Measurements from ENCODE around the gene AK4. TPM values are rescaled to one million over a fixed set of nuclear protein-coding genes. Genes with fewer than 3 reads are reported as not detected.

Gene AK4
- polyA plus RNA-seq, 2 of the 4 experiments (the other 2 are of a cell fraction): 10.6 to 25.9 TPM

DNA sequence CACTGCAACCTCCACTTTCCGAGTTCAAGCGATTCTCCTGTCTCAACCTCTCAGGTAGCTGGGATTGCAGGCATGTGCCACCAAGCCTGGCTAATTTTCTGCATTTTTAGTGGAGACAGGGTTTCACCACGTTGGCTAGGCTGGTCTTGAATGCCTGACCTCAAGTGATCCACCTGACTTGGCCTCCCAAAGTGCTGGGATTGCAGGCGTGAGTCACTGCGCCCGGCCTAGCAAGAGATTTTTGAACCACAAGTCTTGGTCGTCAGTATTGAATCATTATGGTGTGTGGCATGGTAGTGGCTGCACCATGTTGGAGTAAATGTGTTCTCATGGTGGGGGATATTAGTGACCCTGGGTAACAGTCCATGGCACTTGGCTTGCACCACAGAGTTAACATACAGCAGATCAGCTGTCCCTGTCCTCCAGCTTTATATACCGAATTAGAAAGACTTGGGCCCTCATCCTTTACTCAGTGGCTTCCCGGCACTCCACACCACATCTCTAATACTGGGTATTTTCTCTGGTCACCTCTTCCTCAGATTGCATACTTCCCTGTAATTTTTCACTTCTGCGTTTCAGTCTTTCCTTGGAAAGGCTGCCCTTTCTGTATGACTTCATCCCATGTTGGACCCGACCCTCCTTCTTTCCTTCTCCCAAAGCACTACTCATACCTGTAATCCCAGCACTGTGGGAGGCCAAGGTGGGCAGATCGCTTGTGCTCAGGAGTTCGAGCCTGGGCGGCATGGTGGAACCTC is 25.1 kb downstream of the AK4 start (continued):
- TF ChIP-seq, protein P1, sequence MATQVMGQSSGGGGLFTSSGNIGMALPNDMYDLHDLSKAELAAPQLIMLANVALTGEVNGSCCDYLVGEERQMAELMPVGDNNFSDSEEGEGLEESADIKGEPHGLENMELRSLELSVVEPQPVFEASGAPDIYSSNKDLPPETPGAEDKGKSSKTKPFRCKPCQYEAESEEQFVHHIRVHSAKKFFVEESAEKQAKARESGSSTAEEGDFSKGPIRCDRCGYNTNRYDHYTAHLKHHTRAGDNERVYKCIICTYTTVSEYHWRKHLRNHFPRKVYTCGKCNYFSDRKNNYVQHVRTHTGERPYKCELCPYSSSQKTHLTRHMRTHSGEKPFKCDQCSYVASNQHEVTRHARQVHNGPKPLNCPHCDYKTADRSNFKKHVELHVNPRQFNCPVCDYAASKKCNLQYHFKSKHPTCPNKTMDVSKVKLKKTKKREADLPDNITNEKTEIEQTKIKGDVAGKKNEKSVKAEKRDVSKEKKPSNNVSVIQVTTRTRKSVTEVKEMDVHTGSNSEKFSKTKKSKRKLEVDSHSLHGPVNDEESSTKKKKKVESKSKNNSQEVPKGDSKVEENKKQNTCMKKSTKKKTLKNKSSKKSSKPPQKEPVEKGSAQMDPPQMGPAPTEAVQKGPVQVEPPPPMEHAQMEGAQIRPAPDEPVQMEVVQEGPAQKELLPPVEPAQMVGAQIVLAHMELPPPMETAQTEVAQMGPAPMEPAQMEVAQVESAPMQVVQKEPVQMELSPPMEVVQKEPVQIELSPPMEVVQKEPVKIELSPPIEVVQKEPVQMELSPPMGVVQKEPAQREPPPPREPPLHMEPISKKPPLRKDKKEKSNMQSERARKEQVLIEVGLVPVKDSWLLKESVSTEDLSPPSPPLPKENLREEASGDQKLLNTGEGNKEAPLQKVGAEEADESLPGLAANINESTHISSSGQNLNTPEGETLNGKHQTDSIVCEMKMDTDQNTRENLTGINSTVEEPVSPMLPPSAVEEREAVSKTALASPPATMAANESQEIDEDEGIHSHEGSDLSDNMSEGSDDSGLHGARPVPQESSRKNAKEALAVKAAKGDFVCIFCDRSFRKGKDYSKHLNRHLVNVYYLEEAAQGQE (IDR thresholded peaks at IDR 0.05): no peak
- TF ChIP-seq MAZ (IDR thresholded peaks at IDR 0.05; ENCODE audit: borderline replicate concordance, low read depth, low read length): no peak
- TF ChIP-seq MAFK (IDR thresholded peaks at IDR 0.05; ENCODE audit: partially characterized antibody): no peak
- TF ChIP-seq HEYL (CRISPR knock-in tag; IDR thresholded peaks at IDR 0.05): no peak
- no peak for TF ChIP-seq TP53 (CRISPR knock-in tag; IDR thresholded peaks at IDR 0.05)
- TF ChIP-seq, protein P2, sequence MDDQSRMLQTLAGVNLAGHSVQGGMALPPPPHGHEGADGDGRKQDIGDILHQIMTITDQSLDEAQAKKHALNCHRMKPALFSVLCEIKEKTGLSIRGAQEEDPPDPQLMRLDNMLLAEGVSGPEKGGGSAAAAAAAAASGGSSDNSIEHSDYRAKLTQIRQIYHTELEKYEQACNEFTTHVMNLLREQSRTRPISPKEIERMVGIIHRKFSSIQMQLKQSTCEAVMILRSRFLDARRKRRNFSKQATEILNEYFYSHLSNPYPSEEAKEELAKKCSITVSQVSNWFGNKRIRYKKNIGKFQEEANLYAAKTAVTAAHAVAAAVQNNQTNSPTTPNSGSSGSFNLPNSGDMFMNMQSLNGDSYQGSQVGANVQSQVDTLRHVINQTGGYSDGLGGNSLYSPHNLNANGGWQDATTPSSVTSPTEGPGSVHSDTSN (IDR thresholded peaks at IDR 0.05): no peak
- TF ChIP-seq HOXB5 (CRISPR knock-in tag; IDR thresholded peaks at IDR 0.05): no peak
- no peak for TF ChIP-seq CHD4 (IDR thresholded peaks at IDR 0.05; ENCODE audit: borderline replicate concordance)
- no peak for TF ChIP-seq SREBF2 (IDR thresholded peaks at IDR 0.05)
- no peak for TF ChIP-seq BHLHE40 (IDR thresholded peaks at IDR 0.05; ENCODE audit: low read depth, low read length)

DNA sequence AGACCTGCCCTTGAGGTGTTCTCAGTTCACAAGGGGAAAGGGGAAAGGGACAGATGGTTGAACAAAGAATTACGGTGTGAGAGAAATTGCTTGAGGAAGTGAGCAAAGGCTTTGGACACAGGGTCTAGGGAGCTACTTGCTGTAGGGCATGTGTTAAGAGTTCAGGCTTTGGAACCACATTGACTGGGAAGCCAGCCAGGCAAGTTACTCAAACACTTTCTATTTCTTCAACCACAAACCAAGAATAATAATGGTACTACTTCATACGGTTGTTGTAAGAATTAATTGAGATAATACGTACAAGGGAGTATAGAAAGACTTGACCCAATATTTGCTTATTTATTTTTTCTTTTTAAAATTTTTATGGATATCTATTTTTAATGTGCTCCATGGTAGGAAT is 26.6 kb downstream of the AK4 start:
- H3K4me1 ChIP-seq: peaks cover 16% of the 10 kb centered on the region
- peak overlapping the region; percentile 12; the same call in 2 of the 3 replicates for H3K4me2 ChIP-seq
- no peak overlapping the region for H3K27ac ChIP-seq
- no peak for FAIRE-seq
- TF ChIP-seq, protein P3, sequence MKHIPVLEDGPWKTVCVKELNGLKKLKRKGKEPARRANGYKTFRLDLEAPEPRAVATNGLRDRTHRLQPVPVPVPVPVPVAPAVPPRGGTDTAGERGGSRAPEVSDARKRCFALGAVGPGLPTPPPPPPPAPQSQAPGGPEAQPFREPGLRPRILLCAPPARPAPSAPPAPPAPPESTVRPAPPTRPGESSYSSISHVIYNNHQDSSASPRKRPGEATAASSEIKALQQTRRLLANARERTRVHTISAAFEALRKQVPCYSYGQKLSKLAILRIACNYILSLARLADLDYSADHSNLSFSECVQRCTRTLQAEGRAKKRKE (CRISPR knock-in tag; IDR thresholded peaks at IDR 0.05; ENCODE audit: low read depth): no peak
- TF ChIP-seq, protein P4, sequence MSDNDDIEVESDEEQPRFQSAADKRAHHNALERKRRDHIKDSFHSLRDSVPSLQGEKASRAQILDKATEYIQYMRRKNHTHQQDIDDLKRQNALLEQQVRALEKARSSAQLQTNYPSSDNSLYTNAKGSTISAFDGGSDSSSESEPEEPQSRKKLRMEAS (IDR thresholded peaks at IDR 0.05): no peak
- TF ChIP-seq, protein P5, sequence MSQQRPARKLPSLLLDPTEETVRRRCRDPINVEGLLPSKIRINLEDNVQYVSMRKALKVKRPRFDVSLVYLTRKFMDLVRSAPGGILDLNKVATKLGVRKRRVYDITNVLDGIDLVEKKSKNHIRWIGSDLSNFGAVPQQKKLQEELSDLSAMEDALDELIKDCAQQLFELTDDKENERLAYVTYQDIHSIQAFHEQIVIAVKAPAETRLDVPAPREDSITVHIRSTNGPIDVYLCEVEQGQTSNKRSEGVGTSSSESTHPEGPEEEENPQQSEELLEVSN (IDR thresholded peaks at IDR 0.05; ENCODE audit: borderline replicate concordance, low read depth): no peak
- TF ChIP-seq, protein P6, sequence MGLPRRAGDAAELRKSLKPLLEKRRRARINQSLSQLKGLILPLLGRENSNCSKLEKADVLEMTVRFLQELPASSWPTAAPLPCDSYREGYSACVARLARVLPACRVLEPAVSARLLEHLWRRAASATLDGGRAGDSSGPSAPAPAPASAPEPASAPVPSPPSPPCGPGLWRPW (IDR thresholded peaks at IDR 0.05): no peak
- TF ChIP-seq MYC (IDR thresholded peaks at IDR 0.05; ENCODE audit: borderline replicate concordance, low read length) (no peak), RARB (CRISPR knock-in tag; IDR thresholded peaks at IDR 0.05) (no peak), RCOR1 (IDR thresholded peaks at IDR 0.05; ENCODE audit: low read depth, low read length) (no peak), EHF (CRISPR knock-in tag; IDR thresholded peaks at IDR 0.05) (no peak), NR3C1 (IDR thresholded peaks at IDR 0.05) (no peak), CEBPB (IDR thresholded peaks at IDR 0.05) (no peak), FOXS1 (CRISPR knock-in tag; IDR thresholded peaks at IDR 0.05) (no peak), FOSB (CRISPR knock-in tag; IDR thresholded peaks at IDR 0.05) (no peak), EP300 (IDR thresholded peaks at IDR 0.05) (no peak)
- 65% methylated on average over 3 of the region's 3 CpGs for WGBS (ENCODE audit: missing lambda C conversion rate)
- H3K9me3 ChIP-seq: no peaks in the 10 kb centered on the region
- no peak for DNase-seq (ENCODE audit: low read depth in 1 of 2, low spot score in 1 of 2)
- no peak for ATAC-seq
- no peak overlapping the region for H3K4me3 ChIP-seq
- CTCF ChIA-PET: no interaction called here
- POLR2A ChIA-PET: no interaction called here
